HG03565 (cell line): ENCODE data around the gene FSHR.

ENCODE experiments used
- ATAC-seq: cut with Tn5 transposase; IDR thresholded peaks from one replicate; pipeline ENCODE4 v1.9.1; 2021; ENCODE audit warnings: mild to moderate bottlenecking, moderate library complexity; ENCODE audit not compliant: unreplicated experiment

The FSHR gene, protein sequence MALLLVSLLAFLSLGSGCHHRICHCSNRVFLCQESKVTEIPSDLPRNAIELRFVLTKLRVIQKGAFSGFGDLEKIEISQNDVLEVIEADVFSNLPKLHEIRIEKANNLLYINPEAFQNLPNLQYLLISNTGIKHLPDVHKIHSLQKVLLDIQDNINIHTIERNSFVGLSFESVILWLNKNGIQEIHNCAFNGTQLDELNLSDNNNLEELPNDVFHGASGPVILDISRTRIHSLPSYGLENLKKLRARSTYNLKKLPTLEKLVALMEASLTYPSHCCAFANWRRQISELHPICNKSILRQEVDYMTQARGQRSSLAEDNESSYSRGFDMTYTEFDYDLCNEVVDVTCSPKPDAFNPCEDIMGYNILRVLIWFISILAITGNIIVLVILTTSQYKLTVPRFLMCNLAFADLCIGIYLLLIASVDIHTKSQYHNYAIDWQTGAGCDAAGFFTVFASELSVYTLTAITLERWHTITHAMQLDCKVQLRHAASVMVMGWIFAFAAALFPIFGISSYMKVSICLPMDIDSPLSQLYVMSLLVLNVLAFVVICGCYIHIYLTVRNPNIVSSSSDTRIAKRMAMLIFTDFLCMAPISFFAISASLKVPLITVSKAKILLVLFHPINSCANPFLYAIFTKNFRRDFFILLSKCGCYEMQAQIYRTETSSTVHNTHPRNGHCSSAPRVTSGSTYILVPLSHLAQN

DNA sequence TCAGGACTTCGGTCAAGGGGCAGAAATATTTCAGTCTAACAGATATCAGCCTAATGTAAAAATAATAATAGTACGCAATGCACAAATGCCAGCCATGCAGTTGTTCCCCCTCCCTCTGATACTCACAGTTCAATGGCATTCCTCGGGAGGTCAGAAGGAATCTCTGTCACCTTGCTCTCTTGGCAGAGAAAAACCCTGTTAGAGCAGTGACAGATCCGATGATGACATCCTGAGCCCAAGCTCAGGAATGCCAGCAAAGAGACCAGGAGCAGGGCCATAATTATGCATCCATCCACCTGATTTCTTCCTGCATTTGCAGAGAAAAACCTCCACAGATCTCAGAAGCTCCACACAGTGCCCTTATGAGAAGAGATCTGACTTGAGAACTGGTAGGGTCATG lies at the start of gene FSHR:
Gene FSHR, minus strand, starts transcription at position 376 of the 400 bp plus-strand sequence. Its CDS starts 98 bp downstream, at position 278.
- no peak for ATAC-seq

- ATAC-seq = no peak
Measured at GRCh38 chr2:49199266-49199665, 45.0 kb upstream of the FSHR start.

DNA sequence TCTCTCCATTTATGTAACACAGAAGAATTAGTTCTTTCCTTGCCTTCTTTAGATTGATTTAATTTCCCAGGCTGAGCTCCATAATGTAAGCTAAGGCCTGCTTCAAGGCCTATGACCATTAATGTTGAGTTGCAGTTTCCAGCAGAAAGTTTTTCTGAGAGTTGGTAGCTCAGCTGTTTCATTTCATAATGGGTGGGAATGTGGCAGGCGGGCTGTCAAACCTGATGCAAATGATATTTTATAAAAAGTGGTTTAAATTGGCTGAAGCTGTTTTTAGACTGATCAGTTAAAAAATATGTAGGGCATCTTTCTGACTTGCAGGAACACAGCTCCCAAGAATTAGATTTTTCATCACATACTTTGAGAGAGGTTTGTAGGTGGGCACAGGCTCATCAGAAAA lies 40.4 kb upstream of the FSHR start:
- ATAC-seq = no peak

DNA sequence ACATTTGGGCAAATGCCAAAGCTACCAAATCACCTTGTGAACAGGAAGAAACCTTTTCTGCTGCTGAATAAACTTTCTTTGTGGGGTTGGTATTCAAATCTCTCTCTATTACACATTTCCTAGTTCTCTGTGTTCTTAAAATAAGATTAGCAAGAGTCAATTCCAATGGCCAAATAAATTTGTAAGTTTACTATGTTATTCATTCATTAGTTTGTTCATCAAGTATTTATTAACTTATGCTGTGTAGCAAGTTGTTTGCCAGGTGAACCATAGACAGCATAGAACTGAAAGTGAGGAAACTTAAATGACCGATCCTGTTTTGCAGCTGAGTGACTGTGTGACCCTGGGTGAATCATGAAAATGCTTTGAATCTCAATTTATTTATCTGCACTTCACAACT lies 37.7 kb upstream of the FSHR start:
- no peak for ATAC-seq

DNA sequence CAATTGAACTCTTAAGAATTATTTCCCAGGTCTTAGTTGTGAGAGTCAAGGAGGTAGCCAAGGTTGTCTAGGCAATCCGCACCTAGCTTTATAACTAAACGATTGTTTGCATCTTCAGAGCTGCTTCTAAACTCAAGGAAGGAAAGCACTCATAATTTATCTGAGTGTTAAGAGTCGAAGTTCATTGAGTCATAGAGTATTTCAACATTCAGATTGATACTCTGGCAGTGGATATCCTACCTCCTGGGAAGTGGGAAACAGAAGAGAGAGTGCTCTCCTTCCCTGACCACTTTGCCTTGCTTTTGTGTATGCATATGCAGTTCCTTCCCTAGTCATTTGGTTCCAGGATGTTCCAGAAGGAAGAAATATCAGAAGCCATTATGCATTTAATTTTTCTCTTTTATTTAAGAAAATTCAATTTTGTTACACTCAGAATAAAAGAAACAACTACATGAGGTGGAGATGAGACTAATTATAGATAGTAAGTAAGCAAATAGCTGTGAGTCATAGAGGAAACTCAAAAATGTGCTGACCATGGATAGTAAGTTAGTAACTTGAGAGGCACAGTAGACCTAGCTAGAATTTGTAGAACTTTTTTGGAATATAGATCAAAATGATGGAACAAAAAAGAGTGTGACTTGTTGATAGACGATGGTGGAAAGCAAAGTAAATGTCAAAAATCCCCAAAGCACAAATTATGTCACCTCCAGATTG lies 35.4 kb upstream of the FSHR start:
- no peak for ATAC-seq

DNA sequence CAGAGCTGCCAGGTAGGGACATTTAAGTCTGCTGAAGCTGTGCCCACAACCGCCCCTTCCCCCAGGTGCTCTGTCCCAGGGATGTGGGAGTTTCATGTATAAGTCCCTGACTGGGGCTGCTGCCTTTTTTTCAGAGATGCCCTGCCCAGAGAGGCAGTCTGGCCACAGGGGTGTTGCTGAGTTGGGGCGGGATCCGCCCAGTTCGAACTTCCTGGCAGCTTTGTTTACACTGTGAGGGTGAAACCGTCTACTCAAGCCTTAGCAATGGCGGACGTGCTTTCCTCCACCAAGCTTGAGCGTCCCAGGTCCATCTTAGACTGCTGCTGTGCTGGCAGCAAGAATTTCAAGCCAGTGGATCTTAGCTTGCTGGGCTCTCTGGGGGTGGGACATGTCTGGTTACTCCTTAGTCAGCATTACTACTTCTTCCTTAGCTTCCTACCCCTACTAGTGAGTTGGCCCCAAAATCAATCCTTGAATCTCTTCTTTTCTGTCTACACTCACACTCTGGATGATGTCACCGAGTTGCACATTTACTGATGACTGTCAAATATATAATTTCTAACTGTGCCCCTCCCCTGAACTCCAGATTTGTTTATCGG lies 31.8 kb upstream of the FSHR start:
- ATAC-seq = no peak

GRCh38 chr2:49178656-49179055 lies 24.3 kb upstream of the FSHR start:
- ATAC-seq = no peak

DNA sequence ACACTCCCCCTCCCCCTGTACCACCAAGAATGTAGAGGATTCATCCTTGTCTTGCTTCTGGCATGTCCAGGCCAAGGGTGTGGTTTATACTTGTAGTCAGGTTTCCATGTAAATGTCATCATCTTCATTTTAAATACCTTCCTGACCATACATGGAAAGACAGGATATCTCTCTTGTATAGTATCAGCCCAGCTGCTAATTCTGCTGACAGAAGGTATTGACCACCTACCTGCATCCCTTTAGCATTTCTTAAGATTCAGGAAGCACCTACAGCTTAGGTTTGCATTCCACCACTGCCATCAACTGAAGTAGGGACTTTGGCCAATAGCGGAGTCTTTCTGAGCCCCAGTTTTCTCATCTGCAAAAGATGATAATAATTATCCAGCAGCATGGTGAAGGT lies 22.9 kb upstream of the FSHR start:
- no peak for ATAC-seq

DNA sequence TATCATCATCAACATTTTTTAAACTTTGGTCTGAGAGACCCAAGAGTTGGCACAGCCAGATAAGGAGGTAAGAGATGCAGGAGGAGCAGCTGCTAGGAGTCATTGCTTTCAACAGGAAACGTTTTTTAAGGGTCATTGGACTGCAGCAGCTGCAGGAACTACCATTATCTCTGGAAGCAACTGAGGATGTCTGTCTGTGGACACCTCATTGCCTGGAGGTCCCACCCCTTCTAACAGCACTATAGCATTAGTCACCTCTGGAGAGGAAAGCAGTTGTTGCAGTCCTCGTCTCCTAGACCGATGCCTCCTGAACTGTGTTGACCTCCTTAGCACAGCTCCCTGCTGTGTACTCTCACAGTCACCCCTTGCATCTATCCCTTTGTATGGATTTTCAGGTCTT lies 21.5 kb upstream of the FSHR start:
- ATAC-seq = no peak

DNA sequence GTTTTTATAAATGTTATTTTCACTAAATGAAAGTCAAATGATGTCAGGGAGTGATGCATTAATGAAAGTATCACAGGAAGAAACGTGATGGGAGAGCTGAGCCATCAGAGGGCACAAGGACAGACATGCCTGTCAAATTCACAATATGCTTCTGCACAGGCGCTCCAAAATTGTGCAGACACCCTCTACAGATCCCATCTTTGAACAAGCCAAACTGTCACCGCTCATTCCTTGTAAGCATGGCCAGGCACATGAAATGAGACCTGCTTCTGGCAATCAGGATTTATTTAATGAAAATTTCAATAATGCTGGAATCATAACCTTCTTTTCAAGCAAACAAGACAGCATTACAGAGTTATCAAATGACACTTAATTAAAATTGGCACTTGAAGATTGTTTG lies 20.4 kb upstream of the FSHR start:
- ATAC-seq = no peak

DNA sequence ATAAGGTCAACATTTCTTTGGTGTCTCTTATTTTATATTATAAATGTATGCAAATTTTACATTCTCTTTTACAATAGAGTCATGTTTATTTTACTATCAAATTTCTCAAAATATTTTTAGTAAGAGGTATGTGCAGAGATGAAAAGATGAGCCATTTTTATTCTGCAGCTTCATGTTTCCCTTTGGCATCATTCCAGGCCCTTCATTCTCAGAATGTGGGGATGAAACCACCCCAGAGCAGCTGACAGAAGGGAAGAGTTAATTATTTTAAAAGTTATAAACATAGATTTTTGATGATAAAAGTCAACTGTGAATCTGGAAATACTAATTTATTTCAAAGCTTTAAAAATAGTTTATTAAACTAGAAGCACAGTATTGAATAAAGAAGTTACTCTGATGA lies 12.8 kb upstream of the FSHR start:
- ATAC-seq = no peak

GRCh38 chr2:49165662-49166061 lies 11.3 kb upstream of the FSHR start:
- no peak for ATAC-seq

GRCh38 chr2:49164729-49165128 lies 10.4 kb upstream of the FSHR start:
- no peak for ATAC-seq

DNA sequence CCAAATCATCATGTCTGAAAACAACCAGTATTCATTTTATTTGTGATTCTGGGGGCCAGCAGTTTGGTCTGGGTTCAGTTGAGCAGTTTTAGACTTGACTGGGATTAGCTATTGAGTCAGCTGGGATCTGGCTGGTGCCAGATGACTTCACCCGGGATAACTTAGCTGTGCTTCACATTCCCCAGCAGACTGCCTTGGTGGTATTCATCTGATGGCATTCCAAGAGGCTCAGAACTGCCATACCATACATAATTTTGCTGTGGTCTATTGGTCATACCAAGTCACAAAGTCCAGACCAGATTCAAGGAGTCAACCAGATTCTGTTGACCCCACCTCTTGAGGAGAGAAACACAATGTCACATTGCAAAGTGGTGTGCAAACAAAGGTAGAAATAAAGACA lies 7.8 kb upstream of the FSHR start:
- no peak for ATAC-seq

DNA sequence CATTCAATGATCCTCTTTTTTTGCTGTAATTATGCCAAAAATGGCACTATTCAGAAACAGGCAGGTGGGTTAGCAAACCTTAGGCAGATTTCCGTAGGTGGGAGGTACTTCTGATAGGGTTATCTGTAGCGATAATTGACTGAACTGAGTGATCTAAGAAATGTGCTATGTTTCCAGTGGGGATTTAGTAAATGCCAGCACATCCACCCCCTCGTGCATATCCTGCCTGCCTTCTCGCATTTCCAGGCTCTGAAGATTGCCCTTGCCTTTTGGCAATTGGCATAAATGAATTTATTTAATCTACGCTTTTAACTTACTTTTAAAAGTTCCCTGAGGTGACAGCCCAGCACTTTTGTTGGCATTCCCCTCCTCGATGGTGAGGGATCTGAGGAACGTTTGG lies 576 bp upstream of the FSHR start:
- no peak for ATAC-seq

- no peak for ATAC-seq
Measured at GRCh38 chr2:49153252-49153651, 1.1 kb downstream of the FSHR start.

GRCh38 chr2:49152824-49153223 lies 1.5 kb downstream of the FSHR start:
- ATAC-seq = no peak

DNA sequence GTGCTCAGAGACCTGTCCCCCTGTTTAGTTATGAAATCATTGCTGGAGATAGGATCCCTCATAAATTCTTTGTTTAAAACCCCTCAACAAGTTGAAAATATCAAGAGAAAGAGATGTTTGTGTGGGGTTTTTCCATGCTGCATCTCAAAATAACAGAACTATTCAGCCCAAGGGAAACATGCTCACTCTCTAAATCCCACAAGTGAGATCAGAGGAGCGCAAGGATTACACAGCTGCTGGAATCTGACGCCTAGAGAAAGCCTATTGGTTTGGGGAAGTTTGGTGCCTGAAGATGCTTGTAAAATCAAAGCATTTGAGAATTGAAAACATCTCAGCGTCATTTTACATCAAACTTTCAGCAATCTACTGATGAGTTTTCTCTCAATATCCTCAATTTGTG lies 7.9 kb downstream of the FSHR start:
- no peak for ATAC-seq

GRCh38 chr2:49131801-49132200 lies 22.5 kb downstream of the FSHR start:
- no peak for ATAC-seq

DNA sequence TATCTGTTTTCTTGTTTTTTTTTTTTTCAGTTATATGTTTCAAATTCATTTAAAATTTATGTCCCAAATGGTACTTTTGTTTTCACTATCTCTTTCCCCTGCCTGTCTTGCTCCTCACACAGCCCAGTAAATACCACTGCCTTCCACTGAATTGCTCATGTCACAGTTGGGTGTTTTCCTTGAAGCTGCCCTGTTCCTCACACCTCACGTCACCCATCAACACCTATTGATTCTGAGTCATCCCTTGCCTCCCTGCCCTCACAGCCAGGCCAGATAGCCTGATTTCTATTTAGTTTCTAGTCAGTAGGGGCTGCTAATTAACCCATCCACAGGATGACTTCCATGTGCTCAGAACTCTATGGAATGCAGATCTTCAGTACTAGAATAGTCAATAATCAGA lies 25.3 kb downstream of the FSHR start:
- peak; percentile 98 for ATAC-seq

DNA sequence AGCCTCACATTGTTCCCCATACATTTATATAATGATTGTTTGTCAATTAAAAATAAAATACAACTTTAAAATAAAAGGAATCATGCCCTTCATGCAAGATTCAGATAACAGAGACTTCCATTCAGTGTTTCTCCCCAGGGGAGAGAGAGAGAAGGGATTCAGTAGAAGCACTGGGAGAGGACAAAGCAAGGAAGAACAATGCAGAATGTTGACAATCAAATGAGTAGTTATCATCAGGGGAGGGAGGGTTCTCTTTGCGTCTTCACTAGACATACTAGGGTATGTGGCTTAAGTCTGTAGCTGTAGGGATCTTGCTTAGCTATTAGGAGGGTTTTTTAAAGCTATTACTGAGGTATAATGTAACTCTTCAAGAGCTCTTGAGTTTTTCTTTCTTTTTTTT lies 30.7 kb downstream of the FSHR start:
- ATAC-seq = no peak
